ENCODE results near the gene ABTB2.

ABTB2 gene

DNA sequence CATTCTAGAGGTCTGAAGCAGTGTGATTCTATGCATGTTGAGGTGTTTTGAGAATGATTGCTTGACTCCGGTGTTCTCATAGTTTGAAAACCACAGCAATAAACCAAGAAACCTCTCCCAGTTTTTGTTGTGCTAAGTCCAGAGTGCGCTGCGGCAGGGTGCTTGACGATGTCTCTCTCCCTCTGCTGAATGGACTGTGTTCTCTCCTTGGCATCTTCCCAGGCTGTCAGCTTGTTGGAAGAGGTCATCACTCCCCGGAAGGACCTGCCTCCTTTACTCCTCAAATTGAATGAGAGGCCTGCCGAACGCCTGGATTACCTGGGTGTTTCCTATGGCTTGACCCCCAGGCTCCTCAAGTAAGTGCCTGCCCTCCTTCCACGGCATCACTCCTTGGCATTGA, 221.4 kb downstream of the ABTB2 start:
- TF ChIP-seq TAF1 (IDR thresholded peaks at IDR 0.05; ENCODE audit: borderline replicate concordance, insufficient read depth, low read length) (no peak), POLR2AphosphoS5 (IDR thresholded peaks at IDR 0.05; ENCODE audit: low read depth, low read length) (no peak), SIN3A (IDR thresholded peaks at IDR 0.05; ENCODE audit: borderline replicate concordance, insufficient read depth, low read length) (no peak), FOXP2 (optimal IDR thresholded peaks at IDR 0.05; ENCODE audit: borderline replicate concordance, extremely low read depth, extremely low read length, insufficient read depth) (no peak)
- TF ChIP-seq, protein P1, sequence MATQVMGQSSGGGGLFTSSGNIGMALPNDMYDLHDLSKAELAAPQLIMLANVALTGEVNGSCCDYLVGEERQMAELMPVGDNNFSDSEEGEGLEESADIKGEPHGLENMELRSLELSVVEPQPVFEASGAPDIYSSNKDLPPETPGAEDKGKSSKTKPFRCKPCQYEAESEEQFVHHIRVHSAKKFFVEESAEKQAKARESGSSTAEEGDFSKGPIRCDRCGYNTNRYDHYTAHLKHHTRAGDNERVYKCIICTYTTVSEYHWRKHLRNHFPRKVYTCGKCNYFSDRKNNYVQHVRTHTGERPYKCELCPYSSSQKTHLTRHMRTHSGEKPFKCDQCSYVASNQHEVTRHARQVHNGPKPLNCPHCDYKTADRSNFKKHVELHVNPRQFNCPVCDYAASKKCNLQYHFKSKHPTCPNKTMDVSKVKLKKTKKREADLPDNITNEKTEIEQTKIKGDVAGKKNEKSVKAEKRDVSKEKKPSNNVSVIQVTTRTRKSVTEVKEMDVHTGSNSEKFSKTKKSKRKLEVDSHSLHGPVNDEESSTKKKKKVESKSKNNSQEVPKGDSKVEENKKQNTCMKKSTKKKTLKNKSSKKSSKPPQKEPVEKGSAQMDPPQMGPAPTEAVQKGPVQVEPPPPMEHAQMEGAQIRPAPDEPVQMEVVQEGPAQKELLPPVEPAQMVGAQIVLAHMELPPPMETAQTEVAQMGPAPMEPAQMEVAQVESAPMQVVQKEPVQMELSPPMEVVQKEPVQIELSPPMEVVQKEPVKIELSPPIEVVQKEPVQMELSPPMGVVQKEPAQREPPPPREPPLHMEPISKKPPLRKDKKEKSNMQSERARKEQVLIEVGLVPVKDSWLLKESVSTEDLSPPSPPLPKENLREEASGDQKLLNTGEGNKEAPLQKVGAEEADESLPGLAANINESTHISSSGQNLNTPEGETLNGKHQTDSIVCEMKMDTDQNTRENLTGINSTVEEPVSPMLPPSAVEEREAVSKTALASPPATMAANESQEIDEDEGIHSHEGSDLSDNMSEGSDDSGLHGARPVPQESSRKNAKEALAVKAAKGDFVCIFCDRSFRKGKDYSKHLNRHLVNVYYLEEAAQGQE (IDR thresholded peaks at IDR 0.05; ENCODE audit: insufficient read depth in 1 of 2, low read depth in 2 of 2, low read length in 2 of 2), result no peak

GRCh38 chr11:34135439-34135838, 222.4 kb downstream of the ABTB2 start:
- TF ChIP-seq POLR2AphosphoS5 (IDR thresholded peaks at IDR 0.05; ENCODE audit: low read depth, low read length) (no peak), TAF1 (IDR thresholded peaks at IDR 0.05; ENCODE audit: borderline replicate concordance, insufficient read depth, low read length) (no peak), SIN3A (IDR thresholded peaks at IDR 0.05; ENCODE audit: borderline replicate concordance, insufficient read depth, low read length) (no peak), FOXP2 (optimal IDR thresholded peaks at IDR 0.05; ENCODE audit: borderline replicate concordance, extremely low read depth, extremely low read length, insufficient read depth) (no peak)
- TF ChIP-seq, protein P1 (IDR thresholded peaks at IDR 0.05; ENCODE audit: insufficient read depth in 1 of 2, low read depth in 2 of 2, low read length in 2 of 2), result no peak

DNA sequence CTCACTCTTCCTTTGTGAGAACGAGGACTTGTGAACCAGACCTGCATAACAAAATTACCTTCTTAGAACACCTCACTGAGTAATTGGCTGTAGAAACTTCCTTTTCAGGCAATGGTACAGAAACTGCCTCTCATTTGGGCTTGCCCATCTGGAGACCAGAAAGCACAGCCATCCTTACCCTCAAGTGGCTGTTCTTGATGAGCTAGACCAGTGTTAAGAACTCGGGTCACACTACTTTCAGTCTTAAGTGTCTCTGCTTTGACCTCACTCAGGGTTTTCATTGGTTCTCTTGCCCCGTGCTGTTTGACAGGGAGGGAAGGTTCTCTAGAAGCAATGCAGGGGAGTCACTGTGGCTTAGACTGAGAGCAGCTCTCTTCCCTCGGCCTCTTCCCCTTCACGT, 223.0 kb downstream of the ABTB2 start:
- TF ChIP-seq, protein P1 (IDR thresholded peaks at IDR 0.05; ENCODE audit: insufficient read depth in 1 of 2, low read depth in 2 of 2, low read length in 2 of 2), result no peak
- TF ChIP-seq FOXP2 (optimal IDR thresholded peaks at IDR 0.05; ENCODE audit: borderline replicate concordance, extremely low read depth, extremely low read length, insufficient read depth) (no peak), POLR2AphosphoS5 (IDR thresholded peaks at IDR 0.05; ENCODE audit: low read depth, low read length) (no peak), SIN3A (IDR thresholded peaks at IDR 0.05; ENCODE audit: borderline replicate concordance, insufficient read depth, low read length) (no peak)

DNA sequence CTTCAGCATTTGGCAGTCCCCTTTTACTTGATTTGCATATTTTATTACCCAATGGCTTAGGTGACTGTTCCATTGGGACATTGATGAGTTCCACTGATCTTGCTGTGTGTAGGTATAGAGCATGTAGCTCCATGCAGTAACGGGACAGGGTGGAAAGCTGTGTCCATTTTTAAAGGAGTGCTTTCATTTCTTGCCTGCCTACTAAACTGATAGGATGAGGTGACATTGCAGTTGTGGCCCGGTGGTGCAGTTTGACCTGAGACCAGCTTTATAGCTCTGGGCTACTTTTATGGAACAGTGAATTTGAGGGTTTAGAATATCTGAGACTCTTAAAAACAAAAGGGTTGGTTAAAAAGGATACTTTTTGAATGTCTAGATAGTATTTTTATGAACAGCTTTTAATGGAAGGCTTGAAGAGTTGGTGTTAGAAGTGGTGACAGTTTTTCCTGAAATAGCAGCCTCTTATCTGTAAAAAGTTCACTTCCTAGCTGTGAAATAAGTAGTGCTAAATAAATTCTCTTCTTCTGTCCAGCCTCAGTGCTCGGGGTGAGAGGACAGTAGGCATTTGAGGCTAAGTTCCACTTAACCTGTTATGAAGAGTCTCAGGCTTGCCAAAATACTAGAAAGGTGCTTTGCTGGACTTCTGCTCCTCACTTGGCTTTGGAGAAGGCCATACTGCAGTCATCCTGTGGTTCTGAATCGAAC, 225.4 kb downstream of the ABTB2 start:
- TF ChIP-seq TAF1 (IDR thresholded peaks at IDR 0.05; ENCODE audit: borderline replicate concordance, insufficient read depth, low read length), result no peak
- no peak for TF ChIP-seq FOXP2 (optimal IDR thresholded peaks at IDR 0.05; ENCODE audit: borderline replicate concordance, extremely low read depth, extremely low read length, insufficient read depth)
- TF ChIP-seq, protein P1 (IDR thresholded peaks at IDR 0.05; ENCODE audit: insufficient read depth in 1 of 2, low read depth in 2 of 2, low read length in 2 of 2), result no peak
- no peak for TF ChIP-seq SIN3A (IDR thresholded peaks at IDR 0.05; ENCODE audit: borderline replicate concordance, insufficient read depth, low read length)
- TF ChIP-seq POLR2AphosphoS5 (IDR thresholded peaks at IDR 0.05; ENCODE audit: low read depth, low read length), result no peak

All from PFSK-1 (cell line).